Activated T-helper 2 cell treated with anti-CD3 and anti-CD28 coated beads, Interferon-gamma antibody, Interleukin-2, Interleukin-4, amounts not matched to agents 10 μg/mL and 5 μg/mL and 100 μg/mL, durations not matched to agents 14 hours and 24 hours and 36 hours (primary cell): Measurements from ENCODE around the gene YY1AP1. TPM values are rescaled to one million over a fixed set of nuclear protein-coding genes. Genes with fewer than 3 reads are reported as not detected.
"Not testable (repeated sequence)": the region's sequence is repeated elsewhere in the genome, so short reads cannot be mapped to it uniquely, and the experiment has no call there.

Experiments used
- DNase-seq: peaks from one replicate; pipeline ENCODE4 v3.0.0; 2021; ENCODE audit warnings: low spot score
- H3K27ac Mint-ChIP-seq: one replicate; pipeline ENCODE4 v1.8.0; 2021; ENCODE audit warnings: mixed read lengths
- H3K27me3 Mint-ChIP-seq: one replicate; pipeline ENCODE4 v1.8.0; 2021; ENCODE audit warnings: low read depth, mixed read lengths
- H3K36me3 Mint-ChIP-seq: one replicate; pipeline ENCODE4 v1.8.0; 2021; ENCODE audit warnings: low read depth, mixed read lengths
- H3K4me1 Mint-ChIP-seq: one replicate; pipeline ENCODE4 v1.8.0; 2021; ENCODE audit warnings: low read depth, mixed read lengths
- H3K4me3 Mint-ChIP-seq: one replicate; pipeline ENCODE4 v1.8.0; 2021; ENCODE audit warnings: low read depth, mild to moderate bottlenecking, moderate library complexity, mixed read lengths
- H3K9me3 Mint-ChIP-seq: one replicate; pipeline ENCODE4 v1.8.0; 2021; ENCODE audit warnings: mixed read lengths
- intact Hi-C: fragments of 100-400 bp; cut with micrococcal nuclease; formaldehyde crosslinking; loops from one replicate; pipeline ENCODE4 v1.15.1; 2023
- total RNA-seq: library from RNA; stranded (reverse); gene quantifications from 2 replicates; pipeline ENCODE4 v1.2.3, GENCODE V29; 2022

Gene YY1AP1
- total RNA-seq = 65.8 and 67.9 TPM in 2 replicates

DNA sequence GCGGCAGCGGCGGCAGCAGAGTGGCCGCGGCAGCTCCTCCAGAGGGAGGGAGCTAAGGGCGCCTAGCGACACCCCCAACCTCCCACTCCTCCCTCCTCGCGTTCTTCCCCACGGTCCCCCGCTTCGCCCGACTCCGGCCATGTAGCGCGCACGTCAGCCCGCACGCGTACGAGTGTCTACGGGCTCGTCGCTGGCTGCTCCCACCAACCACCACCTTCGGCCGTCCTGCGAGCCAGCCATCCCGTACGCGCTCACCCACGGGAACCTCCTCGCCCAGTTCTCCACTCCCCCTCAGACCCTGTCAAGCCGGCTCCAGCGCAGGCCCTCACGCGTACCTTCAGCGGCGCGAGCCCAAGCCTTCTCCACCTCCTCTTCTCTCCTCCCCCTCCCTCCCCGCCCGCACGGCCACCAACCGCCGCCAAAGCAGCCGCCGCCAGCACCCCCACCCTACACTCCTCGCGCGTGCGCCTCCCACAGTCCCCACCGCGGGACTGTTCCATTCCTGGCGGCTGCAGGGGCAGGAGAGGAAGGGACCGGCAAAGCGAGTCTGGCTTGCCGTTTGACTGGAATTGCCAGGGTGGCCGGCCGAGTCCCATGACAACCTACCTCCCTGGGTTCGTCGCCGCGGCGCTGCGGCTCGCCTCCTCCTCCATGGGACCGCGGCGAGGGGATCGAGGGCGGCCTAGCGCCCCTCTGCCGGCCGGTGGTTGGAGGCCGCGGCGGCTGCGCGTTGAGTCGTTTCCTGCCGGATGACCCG, at the start of gene YY1AP1:
Gene YY1AP1 (minus strand): TSS at position 451 of the 757 bp plus-strand sequence. CDS start 8,338 bp downstream, outside the sequence.
- Mint-ChIP-seq H3K4me3 (peak within 1 kb of the TSS; percentile 97), H3K36me3 (peaks cover 63% of the 10 kb centered on the region), H3K4me1 (peaks cover 52% of the 10 kb centered on the region), H3K27me3 (no peaks in the 10 kb centered on the region), H3K27ac (peak within 1 kb of the TSS; percentile 96), H3K9me3 (peaks cover 12% of the 10 kb centered on the region)
- intact Hi-C loops = loop anchor here (1.0 to 5.0 kb wide), 4 partner anchors 57 to 446 kb away; partner anchors contain the start of genes ASH1L and LAMTOR2
- DNase-seq = peak; percentile 89

- no peaks in the 10 kb centered on the region for H3K4me1 Mint-ChIP-seq
- no peaks in the 10 kb centered on the region for H3K27me3 Mint-ChIP-seq
- H3K9me3 Mint-ChIP-seq = no peaks in the 10 kb centered on the region
- no peak for DNase-seq
- peaks cover 48% of the 10 kb centered on the region for H3K36me3 Mint-ChIP-seq
- no peak overlapping the region for H3K27ac Mint-ChIP-seq
- intact Hi-C loops = no loop called here
- no peak overlapping the region for H3K4me3 Mint-ChIP-seq
Observed at GRCh38 chr1:155729031-155729898, 40.7 kb upstream of the YY1AP1 start.

GRCh38 chr1:155725142-155725541, 36.6 kb upstream of the YY1AP1 start:
- peaks cover 40% of the 10 kb centered on the region for H3K36me3 Mint-ChIP-seq
- no peak overlapping the region for H3K27ac Mint-ChIP-seq
- intact Hi-C loops = no loop called here
- H3K4me1 Mint-ChIP-seq = no peaks in the 10 kb centered on the region
- H3K27me3 Mint-ChIP-seq = no peaks in the 10 kb centered on the region
- H3K4me3 Mint-ChIP-seq = no peak overlapping the region
- no peaks in the 10 kb centered on the region for H3K9me3 Mint-ChIP-seq
- no peak for DNase-seq

DNA sequence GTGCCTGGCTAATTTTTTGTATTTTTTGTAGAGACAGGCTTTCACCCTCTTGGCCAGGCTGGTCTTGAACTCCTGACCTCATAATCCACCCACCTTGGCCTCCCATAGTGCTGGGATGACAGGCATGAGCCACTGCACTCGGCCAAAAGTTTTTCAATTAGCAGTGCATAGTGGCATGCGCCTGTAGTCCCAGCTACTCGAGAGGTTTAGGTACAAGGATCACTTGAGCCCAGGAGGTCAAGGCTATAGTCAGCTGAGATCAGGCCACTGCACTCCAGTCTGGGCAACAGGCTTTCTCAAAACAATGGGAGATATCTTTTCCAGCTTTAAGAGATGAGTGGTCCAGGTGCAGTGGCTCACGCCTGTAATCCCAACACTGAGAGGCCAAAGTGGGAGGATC, 31.1 kb upstream of the YY1AP1 start:
- Mint-ChIP-seq H3K9me3 (no peaks in the 10 kb centered on the region), H3K27ac (no peak overlapping the region), H3K27me3 (no peaks in the 10 kb centered on the region), H3K4me3 (no peak overlapping the region), H3K4me1 (peaks cover 7% of the 10 kb centered on the region), H3K36me3 (peaks cover 46% of the 10 kb centered on the region)
- intact Hi-C loops = no loop called here
- DNase-seq = no peak

DNA sequence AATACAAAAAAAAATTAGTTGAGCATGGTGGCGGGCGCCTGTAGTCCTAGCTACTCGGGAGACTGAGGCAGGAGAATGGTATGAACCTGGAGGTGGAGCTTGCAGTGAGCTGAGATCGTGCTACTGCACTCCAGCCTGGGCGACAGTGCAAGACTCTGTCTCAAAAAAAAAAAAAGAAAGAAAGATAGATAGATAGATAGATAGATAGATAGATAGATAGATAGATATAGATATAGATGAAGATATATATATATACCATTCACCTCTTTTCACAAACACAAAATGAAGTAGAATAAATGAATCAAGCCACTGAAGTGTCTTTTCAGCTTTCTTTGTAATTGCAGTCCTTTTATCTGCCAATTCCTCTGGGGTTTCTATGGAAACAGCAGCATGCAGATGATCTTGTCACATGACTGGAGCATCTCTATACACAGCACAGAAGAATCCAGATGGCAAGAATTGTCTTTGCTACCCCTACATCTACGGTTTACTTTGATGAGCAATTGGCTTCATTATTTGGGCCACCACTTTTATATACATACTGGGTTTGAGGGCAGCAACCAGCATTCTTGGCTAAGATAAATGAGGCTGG, 30.0 kb upstream of the YY1AP1 start:
- H3K4me1 Mint-ChIP-seq, DNase-seq, H3K4me3 Mint-ChIP-seq, H3K9me3 Mint-ChIP-seq, intact Hi-C loops, H3K27me3 Mint-ChIP-seq, H3K27ac Mint-ChIP-seq: not testable (repeated sequence)
- H3K36me3 Mint-ChIP-seq = peaks cover 51% of the 10 kb centered on the region

- Mint-ChIP-seq H3K27ac (no peak overlapping the region), H3K4me1 (peaks cover 13% of the 10 kb centered on the region), H3K9me3 (no peaks in the 10 kb centered on the region), H3K27me3 (no peaks in the 10 kb centered on the region), H3K4me3 (no peak overlapping the region), H3K36me3 (peaks cover 58% of the 10 kb centered on the region)
- intact Hi-C loops = no loop called here
- no peak for DNase-seq
Observed at GRCh38 chr1:155717041-155717440, 28.5 kb upstream of the YY1AP1 start.

- no peak for DNase-seq
- Mint-ChIP-seq H3K27me3 (no peaks in the 10 kb centered on the region), H3K9me3 (no peaks in the 10 kb centered on the region), H3K27ac (no peak overlapping the region), H3K36me3 (peaks cover 56% of the 10 kb centered on the region), H3K4me3 (no peak overlapping the region), H3K4me1 (peaks cover 13% of the 10 kb centered on the region)
- intact Hi-C loops = no loop called here
Observed at GRCh38 chr1:155715777-155716176, 27.2 kb upstream of the YY1AP1 start.

GRCh38 chr1:155715056-155715455, 26.5 kb upstream of the YY1AP1 start:
- DNase-seq, intact Hi-C loops, H3K27ac Mint-ChIP-seq, H3K27me3 Mint-ChIP-seq, H3K4me3 Mint-ChIP-seq, H3K9me3 Mint-ChIP-seq: not testable (repeated sequence)
- Mint-ChIP-seq H3K36me3 (peaks cover 54% of the 10 kb centered on the region), H3K4me1 (peaks cover 13% of the 10 kb centered on the region)

DNA sequence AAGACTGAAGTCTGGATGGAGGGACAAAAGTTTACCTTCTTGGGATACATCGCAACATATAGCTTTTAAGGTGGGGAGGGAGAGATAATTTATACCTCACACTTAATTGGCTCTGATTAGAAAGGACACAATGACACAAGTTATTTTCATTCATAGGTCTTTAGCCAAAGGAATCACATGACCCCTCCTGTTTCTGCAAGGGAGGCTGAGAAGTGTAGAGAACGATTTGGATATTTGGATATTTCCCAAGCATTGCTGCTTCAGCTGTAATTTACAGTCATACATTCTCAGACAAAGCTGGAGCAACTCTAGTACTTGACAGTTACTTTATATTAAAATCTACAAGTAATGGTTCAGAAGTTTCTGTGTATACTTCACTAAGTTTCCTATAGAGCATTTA, 24.5 kb upstream of the YY1AP1 start:
- H3K36me3 Mint-ChIP-seq = peaks cover 51% of the 10 kb centered on the region
- DNase-seq = no peak
- intact Hi-C loops = no loop called here
- H3K4me3 Mint-ChIP-seq = no peak overlapping the region
- H3K9me3 Mint-ChIP-seq = no peaks in the 10 kb centered on the region
- no peaks in the 10 kb centered on the region for H3K27me3 Mint-ChIP-seq
- H3K4me1 Mint-ChIP-seq = peaks cover 13% of the 10 kb centered on the region
- H3K27ac Mint-ChIP-seq = no peak overlapping the region

DNA sequence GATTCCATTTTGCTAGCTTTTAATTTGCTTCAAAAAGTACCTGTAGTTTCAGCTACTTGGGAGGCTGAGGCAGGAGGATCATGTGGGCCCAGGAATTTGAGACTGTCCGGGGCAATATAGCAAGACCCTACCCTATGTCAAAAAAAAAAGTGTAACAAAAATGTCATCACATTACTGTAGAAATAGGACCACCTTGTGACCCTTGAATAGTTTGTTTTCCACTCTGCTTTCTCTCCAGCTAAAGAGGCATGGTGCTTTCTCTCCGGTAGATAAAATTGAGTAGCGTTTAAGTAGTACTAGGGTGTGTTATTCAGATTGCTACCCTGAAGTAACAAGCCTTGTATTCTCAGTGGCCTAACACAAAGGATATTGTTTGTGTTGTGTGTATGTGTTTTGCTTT, 24.1 kb upstream of the YY1AP1 start:
- H3K36me3 Mint-ChIP-seq = peaks cover 51% of the 10 kb centered on the region
- H3K27ac Mint-ChIP-seq, DNase-seq, H3K9me3 Mint-ChIP-seq, H3K27me3 Mint-ChIP-seq, intact Hi-C loops, H3K4me3 Mint-ChIP-seq: not testable (repeated sequence)
- peaks cover 16% of the 10 kb centered on the region for H3K4me1 Mint-ChIP-seq

GRCh38 chr1:155711457-155711856, 22.9 kb upstream of the YY1AP1 start:
- H3K9me3 Mint-ChIP-seq, H3K27me3 Mint-ChIP-seq, intact Hi-C loops, H3K4me3 Mint-ChIP-seq, H3K27ac Mint-ChIP-seq, DNase-seq: not testable (repeated sequence)
- Mint-ChIP-seq H3K36me3 (peaks cover 46% of the 10 kb centered on the region), H3K4me1 (peaks cover 12% of the 10 kb centered on the region)

DNA sequence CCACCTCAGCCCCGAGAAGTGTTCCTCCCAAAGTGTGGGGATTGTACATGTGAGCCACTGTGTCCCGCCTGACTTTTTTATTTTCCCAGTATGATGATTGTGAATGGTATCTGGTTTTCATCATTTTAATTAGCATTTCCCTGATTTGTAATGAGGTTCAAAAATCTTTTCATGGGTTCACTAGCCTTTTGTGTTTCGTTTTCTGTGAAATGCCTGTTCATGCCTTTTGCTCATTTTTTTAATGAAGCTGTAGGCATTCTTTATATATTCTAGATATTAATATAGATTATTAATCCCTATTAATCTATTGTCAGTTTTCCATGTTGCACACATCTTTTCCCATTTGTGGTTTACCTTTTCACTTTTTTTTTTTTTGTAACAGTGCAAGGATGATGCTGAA, 20.8 kb upstream of the YY1AP1 start:
- H3K4me1 Mint-ChIP-seq = peaks cover 14% of the 10 kb centered on the region
- no peak for DNase-seq
- H3K4me3 Mint-ChIP-seq = no peak overlapping the region
- H3K9me3 Mint-ChIP-seq = no peaks in the 10 kb centered on the region
- intact Hi-C loops = no loop called here
- no peak overlapping the region for H3K27ac Mint-ChIP-seq
- H3K36me3 Mint-ChIP-seq = peaks cover 42% of the 10 kb centered on the region
- no peaks in the 10 kb centered on the region for H3K27me3 Mint-ChIP-seq

DNA sequence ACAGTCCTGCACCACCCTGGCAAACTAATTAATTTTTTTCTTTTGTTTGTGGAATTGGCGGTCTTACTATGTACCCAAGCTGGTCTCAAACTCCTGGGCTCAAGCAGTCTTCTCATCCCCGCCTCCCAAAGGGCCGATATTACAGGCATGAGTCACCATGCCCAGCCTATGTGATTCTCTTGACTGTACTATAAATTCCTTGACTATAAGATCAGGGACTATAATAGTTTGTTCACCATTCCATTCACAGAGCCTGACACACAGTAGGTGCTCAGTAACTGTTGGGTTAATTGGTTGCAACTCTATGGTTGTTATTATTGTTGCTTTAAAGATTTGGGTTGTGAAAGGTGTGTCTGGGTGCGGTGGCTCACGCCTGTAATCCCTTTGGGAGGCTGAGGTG, 17.6 kb upstream of the YY1AP1 start:
- peaks cover 31% of the 10 kb centered on the region for H3K36me3 Mint-ChIP-seq
- DNase-seq = no peak
- no peaks in the 10 kb centered on the region for H3K27me3 Mint-ChIP-seq
- no peak overlapping the region for H3K4me3 Mint-ChIP-seq
- H3K27ac Mint-ChIP-seq = no peak overlapping the region
- intact Hi-C loops = no loop called here
- no peaks in the 10 kb centered on the region for H3K9me3 Mint-ChIP-seq
- H3K4me1 Mint-ChIP-seq = peaks cover 12% of the 10 kb centered on the region
